Measurements from ENCODE around the gene TJAP1. TPM values are rescaled to one million over a fixed set of nuclear protein-coding genes. Genes with fewer than 3 reads are reported as not detected.

The TJAP1 gene
- total RNA-seq, 1 donor from 2014 or later: 12.9 TPM

- H3K4me1 ChIP-seq: peaks cover 16% of the 10 kb centered on the region
- peaks cover 10% of the 10 kb centered on the region for H3K4me1 Mint-ChIP-seq
- no peaks in the 10 kb centered on the region for H3F3A ChIP-seq (ENCODE audit: low read depth)
- H3K4me3 Mint-ChIP-seq: no peak overlapping the region
- peaks cover 6% of the 10 kb centered on the region for H3K27me3 Mint-ChIP-seq (ENCODE audit: insufficient read depth, low read depth)
- H3K36me3 Mint-ChIP-seq: peaks cover 7% of the 10 kb centered on the region
- no peak overlapping the region for H3K27ac ChIP-seq
- H3K4me3 ChIP-seq: no peak overlapping the region
- no peak for TF ChIP-seq CTCF (IDR thresholded peaks at IDR 0.05)
- no peak for TF ChIP-seq EZH2 (IDR thresholded peaks at IDR 0.05)
- no peak for TF ChIP-seq EZH2phosphoT487 (IDR thresholded peaks at IDR 0.05)
- H3K79me2 ChIP-seq (ENCODE audit: low read depth): peaks cover 5% of the 10 kb centered on the region
- no peak overlapping the region for H3K4me2 ChIP-seq
- H3K27ac Mint-ChIP-seq: no peak overlapping the region
- no peak overlapping the region for H2AFZ ChIP-seq (replicated peaks)
- H3K36me3 ChIP-seq: no peaks in the 10 kb centered on the region
- H3K9me3 Mint-ChIP-seq: no peaks in the 10 kb centered on the region
- H4K20me1 ChIP-seq (ENCODE audit: low read depth): peaks cover 33% of the 10 kb centered on the region
- no peaks in the 10 kb centered on the region for H3K9me3 ChIP-seq (ENCODE audit: low read depth)
- no peaks in the 10 kb centered on the region for H3K27me3 ChIP-seq
- DNase-seq (ENCODE audit: low spot score): no peak
- H3K9ac ChIP-seq: no peak overlapping the region
These were observed 16.5 kb downstream of the TJAP1 start for GRCh38 chr6:43493833-43494232.

- Histone ChIP-seq H3K36me3 (no peaks in the 10 kb centered on the region), H3K4me3 (no peak overlapping the region), H4K20me1 (ENCODE audit: low read depth) (peaks cover 33% of the 10 kb centered on the region), H2AFZ (replicated peaks) (no peak overlapping the region), H3K4me2 (no peak overlapping the region), H3K9ac (no peak overlapping the region), H3K27me3 (no peaks in the 10 kb centered on the region), H3K4me1 (peaks cover 11% of the 10 kb centered on the region), H3K79me2 (ENCODE audit: low read depth) (peaks cover 5% of the 10 kb centered on the region), H3F3A (ENCODE audit: low read depth) (no peaks in the 10 kb centered on the region), H3K9me3 (ENCODE audit: low read depth) (no peaks in the 10 kb centered on the region), H3K27ac (no peak overlapping the region)
- Mint-ChIP-seq H3K36me3 (peaks cover 10% of the 10 kb centered on the region), H3K4me3 (no peak overlapping the region), H3K4me1 (peaks cover 6% of the 10 kb centered on the region), H3K27me3 (ENCODE audit: insufficient read depth, low read depth) (peaks cover 6% of the 10 kb centered on the region), H3K27ac (no peak overlapping the region), H3K9me3 (no peaks in the 10 kb centered on the region)
- no peak for DNase-seq (ENCODE audit: low spot score)
- TF ChIP-seq CTCF (IDR thresholded peaks at IDR 0.05) (no peak), EZH2 (IDR thresholded peaks at IDR 0.05) (no peak), EZH2phosphoT487 (IDR thresholded peaks at IDR 0.05) (no peak)
These were observed 17.0 kb downstream of the TJAP1 start for GRCh38 chr6:43494321-43494720.

DNA sequence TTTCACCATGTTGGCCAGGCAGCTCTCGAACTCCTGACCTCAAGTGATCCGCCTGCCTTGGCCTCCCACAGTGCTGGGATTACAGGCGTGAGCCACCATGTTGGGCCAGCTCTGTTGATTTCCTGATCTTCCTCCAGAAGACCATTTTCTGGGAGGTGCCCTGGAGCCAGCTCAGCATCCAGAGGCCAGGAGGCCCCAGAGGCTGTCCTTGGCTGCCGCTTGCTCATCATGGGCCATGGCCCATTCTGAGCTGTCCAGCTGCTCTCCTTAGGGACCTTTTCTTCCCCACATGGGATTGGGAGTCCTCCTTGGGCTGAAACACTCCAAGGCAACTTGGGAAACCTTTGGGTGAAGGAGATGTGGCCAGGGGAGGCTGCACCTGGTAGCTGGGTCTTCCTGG is 17.4 kb downstream of the TJAP1 start:
- no peak overlapping the region for H3K27ac Mint-ChIP-seq
- H3K4me3 ChIP-seq: no peak overlapping the region
- H3K27me3 Mint-ChIP-seq (ENCODE audit: insufficient read depth, low read depth): peaks cover 6% of the 10 kb centered on the region
- H3K4me2 ChIP-seq: no peak overlapping the region
- H3K79me2 ChIP-seq (ENCODE audit: low read depth): peaks cover 5% of the 10 kb centered on the region
- H3F3A ChIP-seq (ENCODE audit: low read depth): no peaks in the 10 kb centered on the region
- no peaks in the 10 kb centered on the region for H3K36me3 ChIP-seq
- peaks cover 33% of the 10 kb centered on the region for H4K20me1 ChIP-seq (ENCODE audit: low read depth)
- no peak overlapping the region for H2AFZ ChIP-seq (replicated peaks)
- H3K36me3 Mint-ChIP-seq: peaks cover 10% of the 10 kb centered on the region
- H3K9me3 ChIP-seq (ENCODE audit: low read depth): no peaks in the 10 kb centered on the region
- no peaks in the 10 kb centered on the region for H3K27me3 ChIP-seq
- H3K4me1 Mint-ChIP-seq: peaks cover 6% of the 10 kb centered on the region
- no peak for DNase-seq (ENCODE audit: low spot score)
- no peak overlapping the region for H3K4me3 Mint-ChIP-seq
- no peak overlapping the region for H3K27ac ChIP-seq
- no peaks in the 10 kb centered on the region for H3K9me3 Mint-ChIP-seq
- H3K4me1 ChIP-seq: peaks cover 6% of the 10 kb centered on the region
- no peak overlapping the region for H3K9ac ChIP-seq
- TF ChIP-seq EZH2 (IDR thresholded peaks at IDR 0.05) (no peak), EZH2phosphoT487 (IDR thresholded peaks at IDR 0.05) (no peak), CTCF (IDR thresholded peaks at IDR 0.05) (no peak)

All from neural progenitor cell (in vitro differentiated cells).